ENCODE results near the gene PADI1.

Gene PADI1

GRCh38 chr1:17183388-17184160 is 21.4 kb upstream of the PADI1 start:
- no peak for DNase-seq (ENCODE audit: low read depth)

DNA sequence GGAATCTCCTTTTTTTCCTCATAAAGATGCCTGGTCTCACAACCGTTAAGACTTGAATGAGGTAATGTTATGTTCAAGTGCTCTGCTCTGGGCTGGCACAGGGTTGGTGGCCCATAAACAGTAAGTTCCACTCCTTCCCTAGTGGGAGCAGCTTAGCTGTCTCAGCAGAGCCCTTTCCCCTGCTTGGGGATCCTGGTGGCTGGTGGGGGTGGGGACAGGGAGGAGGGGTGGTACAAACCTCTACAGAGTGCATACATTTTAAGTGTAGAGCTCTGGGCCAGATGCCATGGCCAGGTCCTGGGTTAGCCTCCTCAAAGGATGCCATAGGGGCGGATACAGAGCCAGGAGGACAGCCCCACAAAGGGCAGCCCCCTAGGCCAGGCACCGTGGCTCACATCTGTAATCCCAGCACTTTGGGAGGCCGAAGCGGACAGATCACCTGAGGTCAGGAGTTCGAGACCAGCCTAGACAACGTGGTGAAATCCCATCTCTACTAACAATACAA is 20.7 kb upstream of the PADI1 start:
- DNase-seq (ENCODE audit: low read depth), result no peak

- DNase-seq (ENCODE audit: low read depth), result no peak
These were observed 20.0 kb upstream of the PADI1 start for GRCh38 chr1:17184822-17185484.

GRCh38 chr1:17185485-17185860 is 19.5 kb upstream of the PADI1 start:
- no peak for DNase-seq (ENCODE audit: low read depth)

DNA sequence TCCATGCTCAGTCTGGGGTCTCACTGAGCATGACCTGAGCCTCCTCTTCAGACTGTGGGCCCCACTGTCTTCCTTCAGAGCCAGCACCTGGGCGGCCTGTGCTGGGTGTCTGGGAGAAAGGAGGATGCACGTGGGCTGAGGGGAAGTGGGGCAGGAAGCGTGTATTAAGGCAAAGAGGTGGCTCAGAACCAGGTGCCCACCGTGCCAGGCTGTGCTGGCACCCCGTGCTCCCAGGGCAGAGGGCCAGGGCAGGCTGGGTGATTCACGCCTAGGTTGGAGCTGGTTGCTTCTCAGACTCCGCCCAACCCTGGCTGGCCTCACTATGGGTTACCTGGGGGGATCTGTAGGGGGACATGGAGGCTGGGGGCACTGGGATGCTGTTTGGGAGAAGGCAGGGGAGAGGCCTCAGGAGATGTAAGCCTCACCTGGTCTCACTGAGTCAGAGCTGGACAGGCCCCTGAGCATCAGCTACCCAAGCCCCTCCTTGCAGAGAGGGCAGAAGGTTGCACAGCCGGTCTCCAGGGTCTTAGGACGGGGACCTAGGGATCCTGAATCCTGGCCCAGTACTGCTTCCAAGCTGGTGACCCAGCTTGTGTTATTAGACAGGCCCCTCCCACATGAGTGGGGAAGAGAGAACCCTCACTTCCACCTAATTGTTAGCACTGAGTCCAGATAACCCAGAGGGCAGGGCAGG is 18.6 kb upstream of the PADI1 start:
- no peak for DNase-seq (ENCODE audit: low read depth)

DNA sequence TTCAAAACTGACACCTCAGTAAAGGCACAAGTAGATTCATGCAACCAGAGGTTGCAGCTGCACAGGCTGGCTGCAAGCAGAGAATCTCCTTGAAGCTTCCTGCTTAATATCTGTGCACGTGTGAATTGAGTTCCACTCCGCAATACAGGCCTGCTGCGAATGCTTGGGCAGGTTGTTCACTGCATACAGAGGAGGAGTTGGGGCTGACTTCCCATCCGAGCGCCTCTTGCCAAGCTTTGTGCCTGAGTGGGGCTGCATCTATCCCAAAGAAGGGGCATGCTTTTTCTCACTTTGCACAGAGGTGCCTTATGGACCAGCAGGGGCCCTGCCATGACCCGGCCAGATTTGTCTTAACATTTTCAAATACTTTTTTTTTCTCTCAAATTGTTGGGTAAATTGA is 17.9 kb upstream of the PADI1 start:
- no peak for DNase-seq (ENCODE audit: low read depth)

DNA sequence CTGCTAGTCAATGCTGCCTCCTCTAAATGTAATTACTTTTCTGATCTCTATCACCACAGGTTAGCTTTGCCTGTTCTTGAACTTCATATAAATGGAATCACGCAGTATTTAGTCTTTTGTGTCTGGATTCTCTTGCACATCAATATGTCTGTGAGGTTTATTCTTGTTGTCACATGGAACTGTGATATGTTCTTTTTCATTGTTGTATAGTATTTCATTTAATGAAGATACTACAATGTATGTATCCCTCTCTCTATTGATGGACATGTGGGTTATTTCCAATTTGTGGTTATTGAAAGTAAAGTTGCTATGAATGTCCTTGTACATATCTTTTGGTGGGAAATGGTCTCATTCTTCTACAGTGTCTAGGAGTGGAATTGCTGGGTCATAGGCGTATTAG is 16.7 kb upstream of the PADI1 start:
- no peak for DNase-seq (ENCODE audit: low read depth)

DNA sequence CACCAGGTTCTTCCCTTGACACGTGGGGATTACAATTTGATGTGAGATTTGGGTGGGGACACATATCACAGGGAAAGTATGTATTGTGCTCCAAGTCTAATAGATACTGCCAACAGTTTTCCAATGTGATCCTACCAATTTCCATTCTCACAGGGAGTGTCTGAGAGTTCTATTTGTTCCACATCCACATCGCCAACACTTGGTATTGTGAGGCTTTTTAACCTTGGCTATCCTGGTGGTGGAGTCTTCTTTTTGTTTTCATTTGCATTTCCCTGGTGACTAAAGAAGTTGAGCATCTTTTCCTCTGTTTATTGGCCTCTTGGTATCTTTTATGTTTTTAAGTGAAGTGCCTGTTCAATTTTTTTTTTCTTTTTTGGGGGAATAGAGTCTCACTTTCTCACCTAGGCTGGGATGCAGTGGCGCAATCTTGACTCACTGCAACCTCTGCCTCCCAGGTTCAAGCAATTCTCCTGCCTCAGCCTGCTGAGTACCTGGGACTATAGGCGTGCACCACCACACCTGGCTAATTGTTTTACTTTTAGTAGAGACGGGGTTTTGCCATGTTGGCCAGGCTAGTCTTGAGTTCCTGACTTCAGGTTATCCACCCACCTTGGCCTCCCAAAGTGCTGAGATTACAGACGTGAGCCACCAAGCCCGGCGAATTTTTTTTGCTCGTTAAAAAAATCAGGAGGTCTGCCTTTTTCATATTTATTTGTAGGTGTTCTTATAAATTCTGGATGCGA is 15.9 kb upstream of the PADI1 start:
- DNase-seq (ENCODE audit: low read depth), result no peak

DNA sequence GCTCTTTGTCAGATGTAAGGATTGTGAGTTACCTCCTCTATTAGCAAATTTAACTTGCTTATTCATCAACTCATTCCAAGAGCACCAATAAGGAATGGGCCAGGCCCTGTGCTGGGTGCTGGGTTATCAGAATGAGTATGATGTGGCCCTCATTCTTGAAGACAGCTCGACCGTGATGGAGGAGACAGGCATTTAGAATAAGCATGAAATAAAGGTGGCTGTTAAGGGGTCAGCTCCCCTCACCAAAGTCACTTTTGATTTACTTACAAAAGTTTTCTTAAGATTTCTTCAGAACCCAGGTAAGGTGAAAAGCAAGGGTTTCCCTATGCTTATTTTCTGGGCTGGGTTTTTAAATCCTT is 15.3 kb upstream of the PADI1 start:
- DNase-seq (ENCODE audit: low read depth), result no peak

DNA sequence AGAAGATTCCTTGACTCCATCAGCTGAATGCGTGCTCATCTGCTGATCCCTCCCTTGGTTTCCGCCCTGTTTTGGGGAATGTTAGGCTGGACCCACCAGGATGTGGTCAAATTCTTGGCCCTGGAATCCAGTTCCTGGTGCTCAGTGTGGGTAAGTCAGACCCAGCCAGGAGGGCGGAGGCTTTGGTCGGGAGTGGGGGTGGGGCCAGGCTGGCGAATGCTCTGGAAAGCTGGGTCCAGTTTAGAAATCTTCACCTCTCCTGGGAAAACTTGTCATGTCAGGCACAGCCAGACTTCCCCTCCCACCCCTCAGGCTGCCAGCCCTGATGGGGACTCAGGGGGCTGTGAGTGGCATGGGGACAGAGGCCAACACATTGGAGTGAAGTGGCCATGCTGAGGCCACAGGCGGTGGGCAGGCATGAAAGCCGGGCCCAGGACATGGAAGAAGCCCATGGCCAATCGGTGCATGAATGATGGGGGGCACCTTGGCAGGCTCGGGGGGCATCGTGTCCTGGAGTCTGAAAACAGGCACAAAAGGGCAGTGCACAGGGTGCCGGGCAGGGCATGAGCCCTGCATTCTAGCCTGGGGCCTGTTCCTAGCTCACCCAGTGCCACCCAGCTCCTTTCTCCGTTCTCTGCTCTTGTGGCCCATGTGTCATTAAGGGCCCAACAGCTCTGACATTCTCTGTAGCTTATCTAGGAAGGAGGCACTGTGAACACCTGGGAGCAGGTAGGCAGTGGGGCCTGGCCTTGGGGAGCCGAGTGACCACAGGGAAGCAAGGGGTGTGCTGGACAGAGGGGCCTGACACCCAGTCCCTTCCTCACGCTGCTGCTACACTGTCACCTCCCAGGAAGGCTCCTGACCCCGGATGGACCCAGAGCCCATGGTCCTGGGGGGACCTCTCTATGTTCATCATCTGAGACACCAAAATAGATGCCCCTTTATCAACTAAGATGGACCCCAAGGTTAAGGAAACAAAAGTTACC is 14.6 kb upstream of the PADI1 start:
- DNase-seq (ENCODE audit: low read depth), result peak; percentile 93

GRCh38 chr1:17191990-17192242 is 13.0 kb upstream of the PADI1 start:
- DNase-seq (ENCODE audit: low read depth), result no peak

GRCh38 chr1:17192394-17193221 is 12.3 kb upstream of the PADI1 start:
- no peak for DNase-seq (ENCODE audit: low read depth)

DNA sequence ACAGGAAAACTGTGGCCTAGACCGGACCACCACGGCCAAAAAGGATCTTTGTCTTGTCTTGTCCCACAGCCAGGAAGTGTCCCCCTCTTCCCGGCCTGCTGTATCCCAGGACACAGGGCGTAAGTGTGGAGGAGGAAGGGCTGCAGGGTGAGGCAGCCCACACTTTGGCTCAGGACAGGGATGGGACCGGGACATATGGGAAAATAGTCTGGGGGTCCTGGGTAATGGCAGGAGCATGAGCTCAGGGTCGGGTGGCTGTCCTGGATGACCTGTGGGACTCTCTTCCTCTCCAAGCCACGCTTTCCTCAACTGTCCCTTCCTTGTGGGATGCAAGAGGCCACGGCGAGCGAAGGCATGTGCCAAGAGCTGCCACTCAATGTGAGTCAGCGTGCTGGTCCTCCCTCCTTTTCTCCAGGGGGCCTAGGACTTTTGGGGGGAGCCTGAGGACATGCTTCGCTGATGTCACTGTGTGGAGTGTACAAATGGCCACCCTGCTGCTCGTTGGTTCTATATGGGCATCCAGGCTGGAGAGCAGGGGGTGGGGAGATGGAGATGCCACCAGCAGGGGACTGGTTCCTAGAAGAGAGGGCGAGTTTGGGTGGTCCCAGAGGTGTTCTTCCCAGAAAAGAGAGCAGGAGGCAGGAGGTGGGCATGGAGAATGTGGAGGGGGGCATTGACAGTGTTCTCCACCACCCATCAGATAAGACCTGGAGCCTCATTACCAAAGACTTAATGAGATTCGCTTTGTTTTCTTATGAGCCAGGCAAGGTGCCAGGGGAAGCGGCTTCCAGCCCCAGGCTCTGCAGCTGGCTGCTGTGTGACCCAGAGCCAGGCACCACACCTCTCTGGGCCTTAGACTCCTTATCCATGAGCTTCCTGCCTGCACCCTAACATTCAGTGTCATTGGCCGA is 11.5 kb upstream of the PADI1 start:
- no peak for DNase-seq (ENCODE audit: low read depth)

DNA sequence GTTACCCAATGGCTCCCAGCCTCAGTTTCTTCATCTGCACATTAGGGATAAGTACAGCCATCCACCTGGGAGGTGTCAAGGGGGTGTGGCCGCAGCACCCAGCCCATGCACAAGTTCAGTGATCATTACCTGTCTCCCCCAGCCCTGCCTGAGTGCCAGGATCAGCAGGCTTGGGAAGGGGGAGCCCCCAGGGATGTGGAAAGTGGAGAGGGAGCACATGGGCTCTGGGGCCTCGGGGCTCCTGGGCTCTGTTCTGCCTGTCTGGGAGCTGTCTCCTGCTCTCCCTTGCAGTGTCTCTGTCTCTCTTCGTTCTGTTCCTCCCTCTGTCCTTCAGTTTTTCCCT is 10.8 kb upstream of the PADI1 start:
- DNase-seq (ENCODE audit: low read depth), result no peak

- no peak for DNase-seq (ENCODE audit: low read depth)
These were observed 10.1 kb upstream of the PADI1 start for GRCh38 chr1:17194615-17195528.

- no peak for DNase-seq (ENCODE audit: low read depth)
These were observed 9.2 kb upstream of the PADI1 start for GRCh38 chr1:17195731-17196130.

DNA sequence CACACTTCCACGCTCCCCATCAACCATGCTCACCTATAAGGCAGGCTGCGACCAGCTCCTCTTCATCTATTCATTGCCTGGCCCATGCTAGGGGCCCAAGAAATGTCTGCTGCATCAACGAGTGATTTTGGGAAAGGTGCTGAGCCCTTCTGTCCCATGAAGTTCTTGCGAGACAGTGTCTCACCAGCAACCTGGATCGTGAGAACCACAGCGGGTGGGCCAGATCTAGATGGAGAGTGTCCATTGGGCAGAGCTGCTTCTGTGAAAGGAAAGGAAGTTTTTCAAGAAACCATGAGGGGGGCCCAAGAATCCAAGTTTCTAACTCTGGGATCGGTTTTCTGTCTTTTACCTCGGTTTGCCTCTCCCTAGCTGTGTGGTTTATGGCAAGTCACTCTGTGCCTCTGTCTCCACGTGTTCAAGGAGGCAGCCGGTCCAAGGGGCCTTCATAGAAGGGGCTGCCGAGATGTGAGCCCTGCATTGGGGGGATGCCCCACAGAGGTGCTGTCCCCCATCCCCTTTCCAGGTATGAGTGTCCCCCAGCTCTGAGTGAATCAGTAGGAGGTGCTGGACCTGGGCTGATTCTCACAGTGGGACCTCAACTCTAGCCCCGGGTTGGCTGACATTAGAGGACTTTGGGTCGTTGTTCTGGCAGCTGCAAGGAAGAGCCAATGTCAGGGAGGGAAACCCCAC is 8.3 kb upstream of the PADI1 start:
- DNase-seq (ENCODE audit: low read depth), result no peak

DNA sequence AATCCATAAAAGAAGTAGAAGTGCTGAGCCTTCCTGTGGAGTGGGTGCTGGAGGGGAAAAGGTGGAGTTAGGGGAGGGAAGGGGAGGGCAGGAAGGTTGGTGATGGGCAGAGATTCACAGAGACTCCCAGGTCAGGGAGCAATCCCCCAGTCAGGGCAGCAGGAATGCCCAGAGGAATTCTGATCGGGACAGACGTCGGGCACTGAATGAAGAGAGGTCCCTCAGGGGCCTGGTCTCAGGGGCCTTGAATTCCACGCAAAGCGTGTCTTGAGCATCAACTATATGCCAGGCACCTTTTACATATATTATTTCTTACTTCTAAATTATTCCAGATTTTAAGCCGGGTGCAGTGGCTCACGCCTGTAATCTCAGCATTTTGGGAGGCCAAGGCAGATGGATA is 7.2 kb upstream of the PADI1 start:
- DNase-seq (ENCODE audit: low read depth), result no peak
